Measurements from ENCODE around the gene GPR158.

Gene GPR158

GRCh38 chr10:25555865-25556264 lies 381.1 kb downstream of the GPR158 start:
- H3K4me1 ChIP-seq, result no peaks in the 10 kb centered on the region
- H3K9me3 ChIP-seq, result no peaks in the 10 kb centered on the region
- H3K4me3 ChIP-seq, result no peak overlapping the region
- no peak overlapping the region for H3K27ac ChIP-seq
- DNase-seq, result no peak
- no peaks in the 10 kb centered on the region for H3K36me3 ChIP-seq
- no peaks in the 10 kb centered on the region for H3K27me3 ChIP-seq
- TF ChIP-seq CTCF (IDR thresholded peaks at IDR 0.05), result no peak
- intact Hi-C loops (cut with DNase I; ENCODE audit: low total_unique reads), result no loop called here

- TF ChIP-seq CTCF (IDR thresholded peaks at IDR 0.05), result no peak
- no peak overlapping the region for H3K4me3 ChIP-seq
- no peak for DNase-seq
- intact Hi-C loops (cut with DNase I; ENCODE audit: low total_unique reads), result no loop called here
- no peaks in the 10 kb centered on the region for H3K9me3 ChIP-seq
- H3K4me1 ChIP-seq, result no peaks in the 10 kb centered on the region
- H3K27me3 ChIP-seq, result no peaks in the 10 kb centered on the region
- no peaks in the 10 kb centered on the region for H3K36me3 ChIP-seq
- H3K27ac ChIP-seq, result no peak overlapping the region
These were observed 381.7 kb downstream of the GPR158 start for GRCh38 chr10:25556457-25556856.

- Histone ChIP-seq H3K4me3 (no peak overlapping the region), H3K9me3 (no peaks in the 10 kb centered on the region), H3K36me3 (no peaks in the 10 kb centered on the region), H3K4me1 (no peaks in the 10 kb centered on the region), H3K27ac (no peak overlapping the region), H3K27me3 (no peaks in the 10 kb centered on the region)
- DNase-seq, result no peak
- TF ChIP-seq CTCF (IDR thresholded peaks at IDR 0.05), result no peak
- intact Hi-C loops (cut with DNase I; ENCODE audit: low total_unique reads), result no loop called here
These were observed 382.3 kb downstream of the GPR158 start for GRCh38 chr10:25557136-25557535.

- no peaks in the 10 kb centered on the region for H3K9me3 ChIP-seq
- DNase-seq, result no peak
- TF ChIP-seq CTCF (IDR thresholded peaks at IDR 0.05), result no peak
- no peaks in the 10 kb centered on the region for H3K27me3 ChIP-seq
- no peak overlapping the region for H3K27ac ChIP-seq
- intact Hi-C loops (cut with DNase I; ENCODE audit: low total_unique reads), result no loop called here
- no peaks in the 10 kb centered on the region for H3K36me3 ChIP-seq
- no peaks in the 10 kb centered on the region for H3K4me1 ChIP-seq
- H3K4me3 ChIP-seq, result no peak overlapping the region
These were observed 387.0 kb downstream of the GPR158 start for GRCh38 chr10:25561758-25562157.

GRCh38 chr10:25562547-25562946 lies 387.7 kb downstream of the GPR158 start:
- H3K9me3 ChIP-seq, result no peaks in the 10 kb centered on the region
- intact Hi-C loops (cut with DNase I; ENCODE audit: low total_unique reads), result no loop called here

More at GRCh38 chr10:25562547-25562946, 387.7 kb downstream of the GPR158 start:
- DNase-seq, result no peak
- TF ChIP-seq CTCF (IDR thresholded peaks at IDR 0.05), result no peak
- Histone ChIP-seq H3K27me3 (no peaks in the 10 kb centered on the region), H3K36me3 (no peaks in the 10 kb centered on the region), H3K4me1 (no peaks in the 10 kb centered on the region), H3K4me3 (no peak overlapping the region), H3K27ac (no peak overlapping the region)
